ENCODE data around the gene CALHM5.

GRCh38 chr6:116568111-116568510 is 56.7 kb downstream of the CALHM5 start:
- peak; percentile 36 for TF ChIP-seq POLR2AphosphoS5 (IDR thresholded peaks at IDR 0.05)
- TF ChIP-seq POLR2A (IDR thresholded peaks at IDR 0.05), result no peak
- TF ChIP-seq CTCF (IDR thresholded peaks at IDR 0.05), result no peak
